ENCODE measurements around the gene KCNG2.

- TF ChIP-seq JUNB (IDR thresholded peaks at IDR 0.05) (no peak), ZBTB11 (CRISPR knock-in tag; IDR thresholded peaks at IDR 0.05) (no peak), POLR2A (IDR thresholded peaks at IDR 0.05; ENCODE audit: low read depth, low read length) (no peak), RCOR1 (conservative IDR thresholded peaks at IDR 0.05; ENCODE audit: low read depth, low read length) (no peak), POLR2AphosphoS5 (IDR thresholded peaks at IDR 0.05; ENCODE audit: low read length) (no peak), TCF7 (IDR thresholded peaks at IDR 0.05; ENCODE audit: borderline replicate concordance) (no peak), REST (IDR thresholded peaks at IDR 0.05; ENCODE audit: low read depth, low read length) (no peak)
Observed at GRCh38 chr18:79947054-79947755, 149.5 kb downstream of the KCNG2 start.

Data from GM12878 (cell line).